Natural killer cell (primary cell): ENCODE data around the gene CHD8. TPM values are rescaled to one million over a fixed set of nuclear protein-coding genes. Genes with fewer than 3 reads are reported as not detected.

Experiments
- ATAC-seq, 3 donors: fragments of 150-1000 bp in 2 of 3; fragments of 200-7000 bp in 1 of 3; cut with Tn5 transposase; 1 replicate in 1 of 3; 2 replicates in 2 of 3; pipeline ENCODE4 v1.10.0; 2021; ENCODE audit warnings: mild to moderate bottlenecking in 2 of 3, moderate library complexity in 2 of 3
- DNase-seq, 2 donors: peaks; one replicate each; pipeline versions ENCODE4 v3.0.0 to v3.0.0-alpha.2; 2013 to 2021; ENCODE audit warnings: mixed read lengths in 1 of 2
- H3K27ac ChIP-seq: one replicate; pipeline ENCODE4 v1.5.1; 2013; ENCODE audit warnings: mild to moderate bottlenecking, low read length
- H3K27me3 ChIP-seq: one replicate; pipeline ENCODE4 v1.6.1; 2013; ENCODE audit warnings: low read length; ENCODE audit not compliant: control insufficient read depth, insufficient read depth
- H3K36me3 ChIP-seq: one replicate; pipeline ENCODE4 v1.6.1; 2013; ENCODE audit warnings: low read length; ENCODE audit not compliant: control insufficient read depth, insufficient read depth
- H3K4me1 ChIP-seq: one replicate; pipeline ENCODE4 v1.6.1; 2013; ENCODE audit warnings: low read length; ENCODE audit not compliant: control insufficient read depth, insufficient read depth
- H3K4me3 ChIP-seq: one replicate; pipeline ENCODE4 v1.5.1; 2013; ENCODE audit warnings: low read length
- H3K9me3 ChIP-seq: one replicate; pipeline ENCODE4 v1.6.1; 2013; ENCODE audit warnings: low read length; ENCODE audit not compliant: control insufficient read depth, insufficient read depth
- H3K27ac Mint-ChIP-seq, 2 donors: one replicate each; pipeline ENCODE4 v1.8.0; 2022; ENCODE audit warnings: mild to moderate bottlenecking in 2 of 2, mixed read lengths in 2 of 2, moderate library complexity in 1 of 2
- H3K27me3 Mint-ChIP-seq, 2 donors: one replicate each; pipeline ENCODE4 v1.8.0; 2022; ENCODE audit warnings: low read depth in 2 of 2, mixed read lengths in 2 of 2
- H3K36me3 Mint-ChIP-seq: one replicate; pipeline ENCODE4 v1.8.0; 2022; ENCODE audit warnings: mixed read lengths
- H3K4me1 Mint-ChIP-seq, 2 donors: one replicate each; pipeline ENCODE4 v1.8.0; 2022; ENCODE audit warnings: mixed read lengths in 2 of 2
- H3K4me3 Mint-ChIP-seq: one replicate; pipeline ENCODE4 v1.8.0; 2022; ENCODE audit warnings: mild to moderate bottlenecking, moderate library complexity, mixed read lengths
- H3K9me3 Mint-ChIP-seq, 2 donors: one replicate each; pipeline ENCODE4 v1.8.0; 2022; ENCODE audit warnings: mixed read lengths in 2 of 2
- WGBS: methylation state at CpG from one replicate; pipeline ENCODE4 v1.1.7; 2013; ENCODE audit warnings: missing lambda C conversion rate; ENCODE audit not compliant: insufficient coverage; 5-methylcytosine and 5-hydroxymethylcytosine counted together
- intact Hi-C: fragments of 100-400 bp; cut with micrococcal nuclease; formaldehyde crosslinking; loops from one replicate; pipeline ENCODE4 v1.14.2; 2022
- total RNA-seq, 4 donors: library from RNA; stranded (reverse); fragments of 120-200 nt in 1 of 4; gene quantifications; one replicate each; pipeline versions ENCODE4 v1.2.3 to v1.2.4, GENCODE V29; 2013 to 2022
- TF ChIP-seq, protein P1 (sequence below): fragments of 200-600 bp; IDR thresholded peaks from one replicate; pipeline ENCODE4 v1.8.0; 2022; ENCODE audit warnings: antibody characterized with exemption

Gene CHD8
- total RNA-seq, 3 donors from 2014 or later (not counting 1 experiment from before 2014, with no cell fraction given) = 150 to 167 (median 162) TPM

DNA sequence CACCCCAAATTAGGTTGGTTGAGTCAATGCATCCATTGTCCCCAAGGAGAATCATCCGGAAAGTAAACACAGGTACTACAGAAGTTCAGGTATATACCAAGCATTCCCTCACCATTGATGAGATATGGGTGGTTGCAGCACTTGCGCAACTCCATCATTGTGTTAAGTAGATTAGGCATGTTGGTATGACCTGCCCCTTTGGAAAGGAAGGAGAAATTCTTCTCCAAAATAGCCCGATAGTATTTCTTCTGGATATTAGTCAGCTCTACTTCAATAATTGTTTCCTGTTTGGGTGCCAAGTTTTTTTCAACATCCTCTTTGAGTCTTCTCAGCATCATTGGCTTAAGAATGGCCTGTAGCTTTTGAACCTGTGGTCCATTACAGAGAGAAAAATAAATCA is 50.8 kb downstream of the CHD8 start:
- H3K27me3 ChIP-seq = no peaks in the 10 kb centered on the region
- H3K4me3 ChIP-seq = no peak overlapping the region
- Mint-ChIP-seq H3K4me3 (no peak overlapping the region), H3K27ac (no peak overlapping the region), H3K9me3 (no peaks in the 10 kb centered on the region), H3K36me3 (peaks cover 69% of the 10 kb centered on the region), H3K4me1 (no peaks in the 10 kb centered on the region), H3K27me3 (no peaks in the 10 kb centered on the region)
- DNase-seq = no peak
- no peak overlapping the region for H3K27ac ChIP-seq
- H3K36me3 ChIP-seq = peaks cover 91% of the 10 kb centered on the region
- no peak for ATAC-seq
- no peaks in the 10 kb centered on the region for H3K4me1 ChIP-seq
- TF ChIP-seq, protein P1, sequence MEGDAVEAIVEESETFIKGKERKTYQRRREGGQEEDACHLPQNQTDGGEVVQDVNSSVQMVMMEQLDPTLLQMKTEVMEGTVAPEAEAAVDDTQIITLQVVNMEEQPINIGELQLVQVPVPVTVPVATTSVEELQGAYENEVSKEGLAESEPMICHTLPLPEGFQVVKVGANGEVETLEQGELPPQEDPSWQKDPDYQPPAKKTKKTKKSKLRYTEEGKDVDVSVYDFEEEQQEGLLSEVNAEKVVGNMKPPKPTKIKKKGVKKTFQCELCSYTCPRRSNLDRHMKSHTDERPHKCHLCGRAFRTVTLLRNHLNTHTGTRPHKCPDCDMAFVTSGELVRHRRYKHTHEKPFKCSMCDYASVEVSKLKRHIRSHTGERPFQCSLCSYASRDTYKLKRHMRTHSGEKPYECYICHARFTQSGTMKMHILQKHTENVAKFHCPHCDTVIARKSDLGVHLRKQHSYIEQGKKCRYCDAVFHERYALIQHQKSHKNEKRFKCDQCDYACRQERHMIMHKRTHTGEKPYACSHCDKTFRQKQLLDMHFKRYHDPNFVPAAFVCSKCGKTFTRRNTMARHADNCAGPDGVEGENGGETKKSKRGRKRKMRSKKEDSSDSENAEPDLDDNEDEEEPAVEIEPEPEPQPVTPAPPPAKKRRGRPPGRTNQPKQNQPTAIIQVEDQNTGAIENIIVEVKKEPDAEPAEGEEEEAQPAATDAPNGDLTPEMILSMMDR = no peak
- 100% methylated on average over 1 of the region's 3 CpGs for WGBS
- no peaks in the 10 kb centered on the region for H3K9me3 ChIP-seq
- intact Hi-C loops = no loop called here

DNA sequence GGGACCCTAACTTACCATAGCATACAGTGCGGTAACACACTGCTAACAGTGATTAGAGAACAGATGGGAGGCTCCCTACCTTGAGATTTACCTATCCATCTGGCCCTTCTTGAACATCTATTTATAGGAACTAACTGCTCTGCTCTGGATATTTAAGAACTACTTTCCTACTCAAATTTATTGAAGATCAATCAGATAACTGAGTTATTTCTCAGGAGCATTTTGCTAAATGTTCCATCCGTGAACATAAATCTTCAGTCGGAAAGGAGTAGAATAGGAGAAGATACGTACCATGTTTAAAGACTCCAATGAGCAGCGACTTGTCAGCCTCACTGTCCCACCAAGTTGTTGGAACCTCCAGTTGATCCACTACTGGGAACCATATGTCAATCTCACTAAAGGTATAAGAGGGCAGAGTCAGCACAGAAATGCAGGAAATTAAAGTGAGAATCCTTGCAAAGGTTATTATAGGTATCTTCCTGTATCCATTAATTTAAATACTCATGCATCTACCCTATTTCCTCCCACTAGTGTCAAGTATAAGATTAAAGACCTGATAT is 56.5 kb downstream of the CHD8 start:
- no peak overlapping the region for H3K27ac Mint-ChIP-seq
- Histone ChIP-seq H3K4me3 (no peak overlapping the region), H3K36me3 (peaks cover 87% of the 10 kb centered on the region), H3K9me3 (no peaks in the 10 kb centered on the region), H3K27me3 (no peaks in the 10 kb centered on the region), H3K27ac (no peak overlapping the region), H3K4me1 (no peaks in the 10 kb centered on the region)
- peaks cover 48% of the 10 kb centered on the region for H3K36me3 Mint-ChIP-seq
- intact Hi-C loops = no loop called here
- ATAC-seq (no peak), DNase-seq (no peak)
- TF ChIP-seq, protein P1 = no peak
- 98% methylated on average over 5 of the region's 5 CpGs for WGBS
- no peaks in the 10 kb centered on the region for H3K27me3 Mint-ChIP-seq
- H3K4me1 Mint-ChIP-seq = no peaks in the 10 kb centered on the region
- H3K9me3 Mint-ChIP-seq = no peaks in the 10 kb centered on the region
- H3K4me3 Mint-ChIP-seq = no peak overlapping the region

DNA sequence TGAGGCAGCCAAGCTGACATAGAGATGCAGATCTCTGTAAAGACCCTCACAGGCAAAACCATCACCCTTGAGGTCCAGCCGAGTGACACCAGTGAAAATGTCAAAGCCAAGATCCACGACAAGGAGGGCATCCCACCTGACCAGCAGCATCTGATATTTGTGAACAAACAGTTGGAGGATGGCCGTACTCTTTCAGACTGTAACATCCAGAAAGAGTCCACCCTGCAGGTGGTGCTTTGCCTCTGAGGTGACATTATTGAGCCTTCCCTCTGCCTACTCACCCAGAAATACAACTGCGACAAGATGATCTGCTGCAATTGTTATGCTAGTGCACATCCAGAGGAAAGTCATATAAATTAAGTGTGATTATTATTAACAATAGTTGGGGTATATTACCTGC is 57.0 kb downstream of the CHD8 start:
- H3K27me3 Mint-ChIP-seq = no peaks in the 10 kb centered on the region
- H3K9me3 Mint-ChIP-seq = no peaks in the 10 kb centered on the region
- Histone ChIP-seq H3K27ac (no peak overlapping the region), H3K36me3 (peaks cover 90% of the 10 kb centered on the region), H3K4me1 (no peaks in the 10 kb centered on the region), H3K27me3 (no peaks in the 10 kb centered on the region), H3K9me3 (no peaks in the 10 kb centered on the region), H3K4me3 (no peak overlapping the region)
- no peak overlapping the region for H3K4me3 Mint-ChIP-seq
- DNase-seq (no peak), ATAC-seq (no peak)
- intact Hi-C loops = no loop called here
- H3K4me1 Mint-ChIP-seq = no peaks in the 10 kb centered on the region
- no peak overlapping the region for H3K27ac Mint-ChIP-seq
- WGBS = 100% methylated on average over 3 of the region's 4 CpGs
- peaks cover 53% of the 10 kb centered on the region for H3K36me3 Mint-ChIP-seq
- TF ChIP-seq, protein P1 = no peak

DNA sequence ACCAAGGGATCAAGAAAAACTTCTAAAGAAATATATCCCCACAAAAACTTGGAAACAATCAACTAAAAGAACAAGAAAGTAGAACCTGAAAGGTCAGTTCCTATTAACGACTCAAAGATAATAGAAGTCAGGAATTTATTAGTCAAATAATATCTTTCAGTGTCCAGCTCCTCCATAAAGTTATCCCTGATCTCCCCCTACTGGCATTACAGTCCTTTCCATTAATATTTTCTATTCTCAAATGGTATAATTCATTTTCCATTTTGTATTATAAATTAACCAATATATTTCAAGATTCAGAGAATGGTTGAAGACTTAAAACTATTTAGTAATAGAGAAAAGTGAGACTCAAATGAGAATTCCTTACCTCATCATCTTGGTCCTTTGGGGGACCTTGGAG is 60.5 kb downstream of the CHD8 start:
- H3K4me1 ChIP-seq = no peaks in the 10 kb centered on the region
- H3K9me3 ChIP-seq = no peaks in the 10 kb centered on the region
- no peaks in the 10 kb centered on the region for H3K4me1 Mint-ChIP-seq
- DNase-seq (no peak), ATAC-seq (no peak)
- WGBS = 0% methylated on average over 1 of the region's 1 CpG
- peaks cover 90% of the 10 kb centered on the region for H3K36me3 ChIP-seq
- no peaks in the 10 kb centered on the region for H3K27me3 Mint-ChIP-seq
- intact Hi-C loops = no loop called here
- no peak overlapping the region for H3K4me3 ChIP-seq
- no peak overlapping the region for H3K27ac Mint-ChIP-seq
- no peaks in the 10 kb centered on the region for H3K27me3 ChIP-seq
- H3K36me3 Mint-ChIP-seq = peaks cover 41% of the 10 kb centered on the region
- H3K9me3 Mint-ChIP-seq = no peaks in the 10 kb centered on the region
- TF ChIP-seq, protein P1 = no peak
- H3K27ac ChIP-seq = no peak overlapping the region
- no peak overlapping the region for H3K4me3 Mint-ChIP-seq
